Mesothelial cell of epicardium (in vitro differentiated cells): Measurements from ENCODE around the gene OLFM2. TPM values are rescaled to one million over a fixed set of nuclear protein-coding genes. Genes with fewer than 3 reads are reported as not detected.

Source experiments
- DNase-seq, 2 experiments: peaks; one replicate each; pipeline ENCODE4 v3.0.0; 2021; ENCODE audit warnings: low spot score in 2 of 2; ENCODE audit not compliant: unreplicated experiment in 2 of 2
- H3K27ac Mint-ChIP-seq: 2 replicates; pipeline ENCODE4 v1.8.0; 2021; ENCODE audit warnings: mixed read lengths
- H3K27me3 Mint-ChIP-seq: 2 replicates; pipeline ENCODE4 v1.8.0; 2021; ENCODE audit warnings: low read depth, mixed read lengths
- H3K36me3 Mint-ChIP-seq: 2 replicates; pipeline ENCODE4 v1.8.0; 2021; ENCODE audit warnings: mixed read lengths
- H3K4me1 Mint-ChIP-seq: 2 replicates; pipeline ENCODE4 v1.8.0; 2021; ENCODE audit warnings: mixed read lengths
- H3K4me3 Mint-ChIP-seq: 2 replicates; pipeline ENCODE4 v1.8.0; 2021; ENCODE audit warnings: mild to moderate bottlenecking, moderate library complexity, mixed read lengths
- H3K9me3 Mint-ChIP-seq: 2 replicates; pipeline ENCODE4 v1.8.0; 2021; ENCODE audit warnings: mixed read lengths
- CTCF ChIP-seq: fragments of 200-600 bp; sonication (generic); IDR thresholded peaks from one replicate; pipeline ENCODE4 v1.5.0; 2021; ENCODE audit warnings: antibody characterized with exemption; ENCODE audit not compliant: unreplicated experiment
- total RNA-seq: library from RNA; stranded (reverse); gene quantifications from 3 replicates; pipeline ENCODE4 v1.2.1, GENCODE V29; 2021

Gene OLFM2
- total RNA-seq, 1 donor from 2014 or later = 99.2 TPM

GRCh38 chr19:9857920-9858746, 78.2 kb downstream of the OLFM2 start:
- Mint-ChIP-seq H3K9me3 (peaks cover 4% of the 10 kb centered on the region), H3K27ac (no peak overlapping the region), H3K4me1 (no peaks in the 10 kb centered on the region), H3K36me3 (peaks cover 41% of the 10 kb centered on the region), H3K27me3 (no peaks in the 10 kb centered on the region), H3K4me3 (no peak overlapping the region)
- TF ChIP-seq CTCF = no peak
- no peak for DNase-seq

- Mint-ChIP-seq H3K27me3 (no peaks in the 10 kb centered on the region), H3K27ac (no peak overlapping the region), H3K4me1 (no peaks in the 10 kb centered on the region), H3K4me3 (no peak overlapping the region), H3K9me3 (peaks cover 4% of the 10 kb centered on the region), H3K36me3 (peaks cover 41% of the 10 kb centered on the region)
- TF ChIP-seq CTCF = no peak
- DNase-seq = no peak
Measured at GRCh38 chr19:9857076-9857721, 79.1 kb downstream of the OLFM2 start.

- Mint-ChIP-seq H3K4me1 (no peaks in the 10 kb centered on the region), H3K4me3 (no peak overlapping the region), H3K9me3 (peaks cover 4% of the 10 kb centered on the region), H3K27me3 (no peaks in the 10 kb centered on the region), H3K36me3 (peaks cover 43% of the 10 kb centered on the region), H3K27ac (no peak overlapping the region)
- no peak for DNase-seq
- TF ChIP-seq CTCF = no peak
Measured at GRCh38 chr19:9856609-9857008, 79.7 kb downstream of the OLFM2 start.

- no peaks in the 10 kb centered on the region for H3K27me3 Mint-ChIP-seq
- H3K27ac Mint-ChIP-seq = no peak overlapping the region
- DNase-seq = no peak
- H3K4me1 Mint-ChIP-seq = peaks cover 5% of the 10 kb centered on the region
- peaks cover 39% of the 10 kb centered on the region for H3K36me3 Mint-ChIP-seq
- H3K4me3 Mint-ChIP-seq = no peak overlapping the region
- no peak for TF ChIP-seq CTCF
- H3K9me3 Mint-ChIP-seq = peaks cover 4% of the 10 kb centered on the region
Measured at GRCh38 chr19:9854282-9854846, 82.0 kb downstream of the OLFM2 start.

GRCh38 chr19:9850235-9850959, 85.9 kb downstream of the OLFM2 start:
- TF ChIP-seq CTCF = no peak
- no peak for DNase-seq
- Mint-ChIP-seq H3K27ac (no peak overlapping the region), H3K36me3 (peaks cover 14% of the 10 kb centered on the region), H3K4me3 (no peak overlapping the region), H3K9me3 (peaks cover 4% of the 10 kb centered on the region), H3K27me3 (no peaks in the 10 kb centered on the region), H3K4me1 (peaks cover 5% of the 10 kb centered on the region)
